GM12878 (cell line): ENCODE data around the gene ERVFRD-1. TPM values are rescaled to one million over a fixed set of nuclear protein-coding genes. Genes with fewer than 3 reads are reported as not detected.

Experiments
- ATAC-seq: fragments of 200-7000 bp; cut with Tn5 transposase; 3 replicates; pipeline ENCODE4 v1.9.1; 2020; ENCODE audit warnings: mild to moderate bottlenecking, moderate library complexity
- BruUV-seq: library from RNA; stranded (reverse); fragments of 400-500 nt; replicated peaks from 2 replicates; lab custom pipeline; 2021; lab: Mats Ljungman, UMichigan
- CTCF ChIA-PET: fragments of 300-600 bp; sonication (Branson Sonifier 250); formaldehyde crosslinking; extraction: SDS; loops from one replicate; lab custom pipeline; 2021; ENCODE audit warnings: inconsistent platforms; lab: Yijun Ruan, JAX
- POLR2A ChIA-PET: fragments of 350-600 bp; formaldehyde crosslinking; extraction: SDS; loops from one replicate; lab custom pipeline; 2021; ENCODE audit warnings: inconsistent platforms; lab: Charles Lee
- RAD21 ChIA-PET: fragments of 300-600 bp; sonication (Branson Sonifier 250); formaldehyde crosslinking; loops from one replicate; lab custom pipeline; 2023; ENCODE audit warnings: antibody characterized with exemption; ENCODE audit not compliant: unreplicated experiment; lab: Charles Lee
- SMC1A ChIA-PET: fragments of 300-600 bp; sonication (Branson Sonifier 250); formaldehyde crosslinking; loops from one replicate; lab custom pipeline; 2023; ENCODE audit not compliant: unreplicated experiment, uncharacterized antibody; lab: Charles Lee
- DNase-seq: peaks from one replicate; pipeline ENCODE4 v3.0.0-alpha.2; 2011; ENCODE audit warnings: low read depth, low spot score
- FAIRE-seq: peaks from 3 replicates; lab custom pipeline; 2011; peaks lifted over from hg19 to GRCh38; lab: Jason Lieb, UNC
- H2AFZ ChIP-seq: 2 replicates; pipeline ENCODE4 v1.6.0; 2011; ENCODE audit warnings: low read depth, low read length, control low read depth; ENCODE audit not compliant: control insufficient read depth
- H3K27ac ChIP-seq: 2 replicates; pipeline ENCODE4 v1.5.1; 2011; ENCODE audit warnings: control low read depth; ENCODE audit not compliant: control insufficient read depth, insufficient read depth
- H3K27me3 ChIP-seq, 2 experiments: replicated peaks in 1 of 2; 2 replicates each; pipeline versions ENCODE4 v1.6.0 to v1.6.1; 2011; ENCODE audit warnings: low read length in 1 of 2; ENCODE audit not compliant: control insufficient read depth in 2 of 2, insufficient read depth in 2 of 2
- H3K36me3 ChIP-seq, 2 experiments: 2 replicates each; pipeline ENCODE4 v1.5.1; 2011; ENCODE audit warnings: low read length in 1 of 2; ENCODE audit not compliant: control insufficient read depth in 2 of 2, insufficient read depth in 2 of 2
- H3K4me1 ChIP-seq: 2 replicates; pipeline ENCODE4 v1.6.1; 2011; ENCODE audit warnings: mild to moderate bottlenecking, low read length, moderate library complexity, mixed read lengths; ENCODE audit not compliant: control insufficient read depth, insufficient read depth
- H3K4me2 ChIP-seq: 2 replicates; pipeline ENCODE4 v1.6.0; 2011; ENCODE audit warnings: control low read depth; ENCODE audit not compliant: control insufficient read depth, insufficient read depth
- H3K4me3 ChIP-seq: fragments of 200-600 bp; sonication (generic); 2 replicates; pipeline ENCODE4 v1.5.1; 2016
- H3K79me2 ChIP-seq: 2 replicates; pipeline ENCODE4 v1.6.0; 2011; ENCODE audit warnings: low read length; ENCODE audit not compliant: control insufficient read depth, insufficient read depth
- H3K9ac ChIP-seq: 2 replicates; pipeline ENCODE4 v1.8.0; 2011; ENCODE audit warnings: low read length, control low read depth, mixed read lengths; ENCODE audit not compliant: control insufficient read depth, insufficient read depth
- H3K9me3 ChIP-seq: replicated peaks from 3 replicates; pipeline ENCODE4 v1.5.1; 2011; ENCODE audit warnings: mild to moderate bottlenecking, low read length; ENCODE audit not compliant: control insufficient read depth, insufficient read depth
- H4K20me1 ChIP-seq: 2 replicates; pipeline ENCODE4 v1.6.0; 2011; ENCODE audit not compliant: control insufficient read depth, insufficient read depth
- E4F1 ChIP-seq: fragments of 450-650 bp; IDR thresholded peaks from 2 replicates; pipeline ENCODE4 v1.6.1; 2018; ENCODE audit warnings: borderline replicate concordance, mild to moderate bottlenecking; ENCODE audit not compliant: partially characterized antibody
- ETV6 ChIP-seq, 2 experiments: fragments of 450-650 bp in 1 of 2; IDR thresholded peaks in 1 of 2; conservative IDR thresholded peaks in 1 of 2; 2 replicates each; pipeline ENCODE4 v1.6.1; 2014; ENCODE audit warnings: antibody characterized with exemption in 1 of 2, borderline replicate concordance in 1 of 2, low read depth in 1 of 2, mild to moderate bottlenecking in 1 of 2, moderate library complexity in 1 of 2
- EZH2 ChIP-seq: IDR thresholded peaks from 2 replicates; pipeline ENCODE4 v1.6.1; 2012; ENCODE audit warnings: low read depth, mild to moderate bottlenecking, control low read depth, inconsistent platforms, low read length, borderline replicate concordance; ENCODE audit not compliant: control insufficient read depth
- GATAD2B ChIP-seq: fragments of 450-650 bp; conservative IDR thresholded peaks from 2 replicates; pipeline ENCODE4 v1.6.1; 2017; ENCODE audit warnings: low read depth, mild to moderate bottlenecking, moderate library complexity
- HDGF ChIP-seq: fragments of 450-650 bp; IDR thresholded peaks from 2 replicates; pipeline ENCODE4 v1.6.1; 2016; ENCODE audit warnings: antibody characterized with exemption
- IRF4 ChIP-seq: IDR thresholded peaks from 2 replicates; pipeline ENCODE4 v1.6.1; 2011; ENCODE audit warnings: low read depth, low read length
- NFIC ChIP-seq: IDR thresholded peaks from 2 replicates; pipeline ENCODE4 v1.6.1; 2012; ENCODE audit warnings: low read depth, mild to moderate bottlenecking, inconsistent platforms, low read length, moderate library complexity
- NRF1 ChIP-seq: conservative IDR thresholded peaks from 2 replicates; pipeline ENCODE4 v1.6.1; 2011; ENCODE audit warnings: mild to moderate bottlenecking, low read depth, low read length, improper control_type of control experiment
- SRF ChIP-seq, 2 experiments: IDR thresholded peaks; 2 replicates each; pipeline ENCODE4 v1.6.1; 2011; ENCODE audit warnings: low read depth in 2 of 2, low read length in 2 of 2, mild to moderate bottlenecking in 1 of 2, moderate library complexity in 1 of 2
- SUZ12 ChIP-seq: fragments of 200-600 bp; sonication (generic); IDR thresholded peaks from one replicate; pipeline ENCODE4 v1.6.1; 2018; ENCODE audit warnings: antibody characterized with exemption, mild to moderate bottlenecking; ENCODE audit not compliant: unreplicated experiment
- ZSCAN29 ChIP-seq: fragments of 450-650 bp; IDR thresholded peaks from 2 replicates; pipeline ENCODE4 v1.6.1; 2017; ENCODE audit warnings: mild to moderate bottlenecking, moderate library complexity
- WGBS: methylation state at CpG from one replicate; pipeline ENCODE4 v1.1.6; 2016; ENCODE audit warnings: low lambda C conversion rate; ENCODE audit not compliant: insufficient replicate concordance, insufficient coverage; ENCODE audit errors: missing lambda C conversion rate; 5-methylcytosine and 5-hydroxymethylcytosine counted together
- in situ Hi-C: fragments of 300-500 bp; cut with MboI; formaldehyde crosslinking; loops from 9 replicates; pipeline ENCODE4 v1.14.3; 2018; ENCODE audit warnings: mixed read lengths
- intact Hi-C: fragments of 100-400 bp; cut with micrococcal nuclease; formaldehyde crosslinking; loops from one replicate; pipeline ENCODE4 v1.14.2; 2022; ENCODE audit not compliant: unreplicated experiment
- polyA plus RNA-seq, 11 experiments: library from polyadenylated mRNA; depleted of rRNA in 4 of 11; unstranded in 6 of 11; stranded (reverse) in 5 of 11; fragments of >200 nt; fragmentation: Nextera tagmentation in 4 of 11; fragmentation: Illumina TruSeq in 1 of 11; extraction: Ambion mirVana in 4 of 11; extraction: Trizol in 1 of 11; gene quantifications; 1 replicate in 1 of 11; 2 replicates in 10 of 11; pipeline versions ENCODE4 v1.2.1 to v1.2.3, GENCODE V29; 2011 to 2016; ENCODE audit warnings: inconsistent platforms in 2 of 11, missing spikeins in 2 of 11, low read depth in 1 of 11
- total RNA-seq, 4 experiments: library from RNA; depleted of rRNA in 3 of 4; stranded (reverse); fragments of >200 nt in 3 of 4; fragmentation: Illumina TruSeq in 1 of 4; extraction: Trizol in 1 of 4; gene quantifications; 2 replicates each; pipeline versions ENCODE4 v1.2.1 to v1.2.3, GENCODE V29; 2013 to 2021
- TF ChIP-seq, protein P1 (sequence below): fragments of 450-650 bp; IDR thresholded peaks from 2 replicates; pipeline ENCODE4 v1.6.1; 2017; ENCODE audit warnings: mild to moderate bottlenecking, low read depth, inconsistent platforms; ENCODE audit not compliant: poor library complexity, severe bottlenecking
- TF ChIP-seq, protein P2 (sequence below): fragments of 150-350 bp; IDR thresholded peaks from 2 replicates; pipeline ENCODE4 v1.6.1; 2016; ENCODE audit warnings: low read depth, low read length

The ERVFRD-1 gene
- total and polyA plus RNA-seq, 10 of the 15 experiments (the other 5 are each of a cell fraction or from before 2014, with no cell fraction given): 0.03 to 0.11 (median 0.07) TPM; not detected in 7

GRCh38 chr6:11055127-11055627 lies 56.3 kb downstream of the ERVFRD-1 start:
- in situ Hi-C loops: no loop called here
- SMC1A ChIA-PET: interaction anchor here (0.9 to 1.3 kb wide), 2 partner anchors 15 to 16 kb away, joined by 3 read pairs; no protein-coding TSS in a partner anchor
- CTCF ChIA-PET: interaction anchor here (1.1 to 2.5 kb wide), 2 partner anchors 9 to 14 kb away, joined by 3 to 15 read pairs; no protein-coding TSS in a partner anchor
- TF ChIP-seq ZSCAN29 (no peak), ETV6 (conservative IDR thresholded peaks at IDR 0.05 in 1 of 2, IDR thresholded peaks at IDR 0.05 in 1 of 2; ENCODE audit: borderline replicate concordance in 1 of 2, low read depth in 1 of 2) (no peak), GATAD2B (no peak), NRF1 (no peak), HDGF (no peak), SRF (IDR thresholded peaks at IDR 0.05; ENCODE audit: low read depth in 2 of 2, low read length in 2 of 2) (no peak), E4F1 (no peak), NFIC (no peak), SUZ12 (no peak), IRF4 (no peak), EZH2 (no peak)
- TF ChIP-seq, protein P1, sequence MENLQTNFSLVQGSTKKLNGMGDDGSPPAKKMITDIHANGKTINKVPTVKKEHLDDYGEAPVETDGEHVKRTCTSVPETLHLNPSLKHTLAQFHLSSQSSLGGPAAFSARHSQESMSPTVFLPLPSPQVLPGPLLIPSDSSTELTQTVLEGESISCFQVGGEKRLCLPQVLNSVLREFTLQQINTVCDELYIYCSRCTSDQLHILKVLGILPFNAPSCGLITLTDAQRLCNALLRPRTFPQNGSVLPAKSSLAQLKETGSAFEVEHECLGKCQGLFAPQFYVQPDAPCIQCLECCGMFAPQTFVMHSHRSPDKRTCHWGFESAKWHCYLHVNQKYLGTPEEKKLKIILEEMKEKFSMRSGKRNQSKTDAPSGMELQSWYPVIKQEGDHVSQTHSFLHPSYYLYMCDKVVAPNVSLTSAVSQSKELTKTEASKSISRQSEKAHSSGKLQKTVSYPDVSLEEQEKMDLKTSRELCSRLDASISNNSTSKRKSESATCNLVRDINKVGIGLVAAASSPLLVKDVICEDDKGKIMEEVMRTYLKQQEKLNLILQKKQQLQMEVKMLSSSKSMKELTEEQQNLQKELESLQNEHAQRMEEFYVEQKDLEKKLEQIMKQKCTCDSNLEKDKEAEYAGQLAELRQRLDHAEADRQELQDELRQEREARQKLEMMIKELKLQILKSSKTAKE: no peak
- TF ChIP-seq, protein P2, sequence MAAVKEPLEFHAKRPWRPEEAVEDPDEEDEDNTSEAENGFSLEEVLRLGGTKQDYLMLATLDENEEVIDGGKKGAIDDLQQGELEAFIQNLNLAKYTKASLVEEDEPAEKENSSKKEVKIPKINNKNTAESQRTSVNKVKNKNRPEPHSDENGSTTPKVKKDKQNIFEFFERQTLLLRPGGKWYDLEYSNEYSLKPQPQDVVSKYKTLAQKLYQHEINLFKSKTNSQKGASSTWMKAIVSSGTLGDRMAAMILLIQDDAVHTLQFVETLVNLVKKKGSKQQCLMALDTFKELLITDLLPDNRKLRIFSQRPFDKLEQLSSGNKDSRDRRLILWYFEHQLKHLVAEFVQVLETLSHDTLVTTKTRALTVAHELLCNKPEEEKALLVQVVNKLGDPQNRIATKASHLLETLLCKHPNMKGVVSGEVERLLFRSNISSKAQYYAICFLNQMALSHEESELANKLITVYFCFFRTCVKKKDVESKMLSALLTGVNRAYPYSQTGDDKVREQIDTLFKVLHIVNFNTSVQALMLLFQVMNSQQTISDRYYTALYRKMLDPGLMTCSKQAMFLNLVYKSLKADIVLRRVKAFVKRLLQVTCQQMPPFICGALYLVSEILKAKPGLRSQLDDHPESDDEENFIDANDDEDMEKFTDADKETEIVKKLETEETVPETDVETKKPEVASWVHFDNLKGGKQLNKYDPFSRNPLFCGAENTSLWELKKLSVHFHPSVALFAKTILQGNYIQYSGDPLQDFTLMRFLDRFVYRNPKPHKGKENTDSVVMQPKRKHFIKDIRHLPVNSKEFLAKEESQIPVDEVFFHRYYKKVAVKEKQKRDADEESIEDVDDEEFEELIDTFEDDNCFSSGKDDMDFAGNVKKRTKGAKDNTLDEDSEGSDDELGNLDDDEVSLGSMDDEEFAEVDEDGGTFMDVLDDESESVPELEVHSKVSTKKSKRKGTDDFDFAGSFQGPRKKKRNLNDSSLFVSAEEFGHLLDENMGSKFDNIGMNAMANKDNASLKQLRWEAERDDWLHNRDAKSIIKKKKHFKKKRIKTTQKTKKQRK: no peak

More at GRCh38 chr6:11055127-11055627, 56.3 kb downstream of the ERVFRD-1 start:
- H3K79me2 ChIP-seq: no peaks in the 10 kb centered on the region
- no peak overlapping the region for H3K27ac ChIP-seq
- intact Hi-C loops: no loop called here
- RAD21 ChIA-PET: interaction anchor here (1.4 kb wide), 1 partner anchor 103 kb away, joined by 3 read pairs; no protein-coding TSS in a partner anchor
- H2AFZ ChIP-seq: no peak overlapping the region
- WGBS: 22% methylated on average over 4 of the region's 4 CpGs
- no peaks in the 10 kb centered on the region for H3K9me3 ChIP-seq
- H3K36me3 ChIP-seq: no peaks in the 10 kb centered on the region
- no peaks in the 10 kb centered on the region for H3K4me1 ChIP-seq
- H4K20me1 ChIP-seq: no peaks in the 10 kb centered on the region
- no peak overlapping the region for H3K4me3 ChIP-seq
- no peaks in the 10 kb centered on the region; a peak in 1 of 4 replicates for H3K27me3 ChIP-seq
- ATAC-seq: no peak
- POLR2A ChIA-PET: no interaction called here
- H3K4me2 ChIP-seq: no peak overlapping the region
- FAIRE-seq: no peak
- no peak overlapping the region for H3K9ac ChIP-seq
- DNase-seq: no peak
- no TSS peak for BruUV-seq
